GF-D8 (cell line): ENCODE results near the gene CLDN6.

Experiments used
- DNase-seq: peaks from one replicate; lab custom pipeline; 2025; lab: John Stamatoyannopoulos, UW

Gene CLDN6

GRCh38 chr16:2971134-2971984 is 46.6 kb downstream of the CLDN6 start:
- DNase-seq, result no peak

GRCh38 chr16:2970563-2970962 is 47.4 kb downstream of the CLDN6 start:
- DNase-seq, result no peak

DNA sequence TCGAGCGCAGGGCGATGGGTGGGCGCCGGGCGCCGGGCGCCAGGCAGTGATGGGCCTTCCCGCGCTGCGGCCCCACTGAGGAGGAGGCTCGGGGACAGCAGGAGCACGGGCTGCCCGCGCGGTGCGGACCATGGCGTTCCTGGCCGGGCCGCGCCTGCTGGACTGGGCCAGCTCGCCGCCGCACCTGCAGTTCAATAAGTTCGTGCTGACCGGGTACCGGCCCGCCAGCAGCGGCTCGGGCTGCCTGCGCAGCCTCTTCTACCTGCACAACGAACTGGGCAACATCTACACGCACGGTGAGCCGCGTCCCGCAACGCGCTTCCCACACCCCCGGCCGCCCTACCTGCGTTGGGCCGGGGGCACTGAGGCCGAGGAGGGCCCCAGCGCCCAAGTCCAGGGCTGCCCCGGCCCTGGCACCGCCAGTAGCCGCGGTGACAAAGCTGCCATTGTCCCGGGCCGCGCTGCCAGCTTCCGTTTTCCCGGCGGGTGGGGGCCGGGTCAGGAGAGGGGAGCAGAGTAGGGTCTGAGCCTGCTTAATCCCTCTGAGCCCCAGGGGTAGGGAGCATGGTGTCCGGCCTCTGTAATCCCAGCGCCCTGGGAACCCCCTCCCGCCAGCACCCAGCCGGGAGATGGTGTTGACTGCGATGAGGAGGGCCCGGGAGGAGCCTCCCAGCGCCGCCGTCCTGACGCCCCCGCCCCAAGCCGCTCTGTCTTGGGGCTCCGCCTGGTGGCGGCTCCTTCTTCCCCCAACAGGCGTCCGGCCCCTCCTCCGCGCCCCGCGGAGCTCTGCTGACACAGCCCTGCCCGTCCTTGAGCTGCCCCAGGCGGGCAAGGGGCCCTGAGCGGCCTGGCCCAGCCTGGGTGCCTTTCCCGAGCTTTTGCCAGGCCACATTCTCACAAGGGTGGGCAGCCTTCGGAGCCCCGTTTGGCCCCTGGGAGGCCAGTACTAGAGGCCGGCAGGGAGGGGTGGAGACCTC is 48.1 kb downstream of the CLDN6 start:
- peak; percentile 11 for DNase-seq

GRCh38 chr16:2968738-2969544 is 49.0 kb downstream of the CLDN6 start, which contains the start of gene PAQR4:
TSS of gene PAQR4 (plus strand) at chr16:2969348. CDS start at chr16:2969675, 327 bp downstream.
- DNase-seq, result peak; percentile 69

DNA sequence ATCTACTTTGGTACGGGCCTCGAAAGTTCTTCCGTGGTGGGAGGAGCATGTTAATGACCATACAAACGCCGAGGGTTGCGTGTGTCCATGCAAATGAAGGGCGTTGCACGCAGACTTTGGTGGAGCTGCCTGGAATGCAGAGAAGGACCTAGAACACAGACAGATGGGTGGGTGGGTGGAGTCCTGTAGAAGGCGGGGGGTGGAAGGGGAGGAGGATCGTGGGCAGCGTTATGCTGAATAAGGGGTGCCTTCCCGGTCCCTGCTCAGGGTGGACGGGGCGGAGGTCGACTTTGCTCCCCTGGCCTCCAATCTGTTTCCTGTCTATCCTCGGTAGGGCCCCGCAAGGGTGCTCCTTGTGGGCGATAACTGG is 49.6 kb downstream of the CLDN6 start:
- DNase-seq, result no peak

GRCh38 chr16:2967721-2968161 is 50.2 kb downstream of the CLDN6 start:
- DNase-seq, result no peak

DNA sequence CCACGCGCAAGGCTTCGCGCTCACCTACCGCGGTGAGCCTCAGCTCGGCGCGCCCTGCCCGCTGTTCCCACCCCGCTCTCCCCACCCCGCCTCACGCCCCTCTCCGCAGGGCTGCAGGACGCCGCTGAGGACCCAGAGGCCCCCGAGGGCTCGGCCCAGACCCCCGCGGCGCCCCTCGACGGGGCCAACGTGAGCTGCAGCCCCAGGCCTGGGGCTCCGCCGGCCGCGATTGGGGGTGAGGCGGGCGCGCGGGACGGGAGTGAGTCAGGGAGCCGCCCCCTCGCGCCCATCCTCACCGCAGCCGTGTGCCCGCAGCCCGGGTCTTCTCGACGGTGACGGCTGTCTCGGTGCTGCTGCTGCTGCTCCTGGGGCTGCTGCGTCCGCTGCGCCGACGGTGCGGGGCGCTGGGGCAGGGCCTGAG is 50.8 kb downstream of the CLDN6 start:
- no peak for DNase-seq

GRCh38 chr16:2966808-2967191 is 51.2 kb downstream of the CLDN6 start:
- DNase-seq, result no peak

DNA sequence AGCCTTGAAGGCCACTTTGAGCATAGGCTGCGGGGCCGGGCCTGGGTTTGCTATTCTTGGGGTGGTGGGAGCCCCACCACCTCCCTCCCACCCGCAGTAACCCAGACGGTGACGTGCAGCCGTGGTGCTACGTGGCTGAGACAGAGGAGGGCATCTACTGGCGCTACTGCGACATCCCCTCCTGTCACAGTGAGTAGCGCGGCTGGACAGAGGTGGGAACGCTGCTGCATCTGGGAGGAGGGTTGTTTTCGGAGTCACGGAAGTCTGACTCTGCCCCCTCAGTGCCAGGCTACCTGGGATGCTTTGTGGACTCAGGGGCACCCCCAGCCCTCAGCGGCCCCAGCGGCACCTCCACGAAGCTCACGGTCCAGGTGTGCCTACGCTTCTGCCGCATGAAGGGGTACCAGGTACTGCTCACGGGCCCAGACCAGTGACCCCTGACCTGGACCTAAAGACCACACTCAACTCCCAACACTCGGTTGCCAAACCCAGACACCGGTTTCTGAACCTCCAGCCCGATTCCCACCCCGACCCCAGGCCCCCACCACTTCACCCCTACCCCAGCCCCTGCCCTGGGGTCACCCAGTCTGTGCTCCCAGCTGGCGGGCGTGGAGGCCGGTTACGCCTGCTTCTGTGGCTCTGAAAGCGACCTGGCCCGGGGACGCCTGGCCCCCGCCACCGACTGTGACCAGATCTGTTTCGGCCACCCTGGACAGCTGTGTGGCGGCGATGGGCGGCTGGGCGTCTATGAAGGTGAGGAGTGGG is 51.8 kb downstream of the CLDN6 start:
- DNase-seq, result no peak
